A549 (cell line): Measurements from ENCODE around the gene MARS1.

ENCODE experiments used
- EP300 ChIP-seq, 2 experiments: fragments of >200 bp; sonication (Bioruptor Twin); formaldehyde crosslinking; IDR thresholded peaks; 2 replicates in 1 of 2; 3 replicates in 1 of 2; pipeline ENCODE4 v1.6.1; 2016 to 2017
- TF ChIP-seq, protein P1 (sequence below): fragments of 450-650 bp; IDR thresholded peaks from 2 replicates; pipeline ENCODE4 v1.6.1; 2014; ENCODE audit warnings: antibody characterized with exemption

DNA sequence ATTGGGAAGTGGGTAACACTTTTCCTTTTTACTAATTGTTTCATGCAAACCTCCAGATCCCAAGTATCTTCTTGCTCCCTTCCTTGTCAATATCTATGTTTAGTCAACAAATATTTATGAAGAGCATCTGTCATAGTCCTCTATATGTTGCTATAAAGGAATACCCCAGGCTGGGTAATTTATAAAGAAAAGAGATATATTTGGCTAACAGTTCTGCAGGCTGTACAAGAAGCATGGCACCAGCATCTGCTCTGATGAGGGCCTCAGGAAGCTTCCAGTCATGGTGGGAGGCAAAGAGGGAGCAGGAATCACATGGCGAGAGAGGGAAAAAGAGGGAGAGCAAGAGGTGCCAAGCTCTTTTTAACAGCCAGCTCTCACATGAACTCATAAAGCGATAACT, 66.6 kb downstream of the MARS1 start:
- TF ChIP-seq, protein P1, sequence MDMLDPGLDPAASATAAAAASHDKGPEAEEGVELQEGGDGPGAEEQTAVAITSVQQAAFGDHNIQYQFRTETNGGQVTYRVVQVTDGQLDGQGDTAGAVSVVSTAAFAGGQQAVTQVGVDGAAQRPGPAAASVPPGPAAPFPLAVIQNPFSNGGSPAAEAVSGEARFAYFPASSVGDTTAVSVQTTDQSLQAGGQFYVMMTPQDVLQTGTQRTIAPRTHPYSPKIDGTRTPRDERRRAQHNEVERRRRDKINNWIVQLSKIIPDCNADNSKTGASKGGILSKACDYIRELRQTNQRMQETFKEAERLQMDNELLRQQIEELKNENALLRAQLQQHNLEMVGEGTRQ, result no peak
- no peak for TF ChIP-seq EP300 (IDR thresholded peaks at IDR 0.05)
